ENCODE results near the gene CDH4. TPM values are rescaled to one million over a fixed set of nuclear protein-coding genes. Genes with fewer than 3 reads are reported as not detected.

The CDH4 gene
- total RNA-seq, 1 experiment from 2014 or later, result not detected

GRCh38 chr20:61949714-61950640 lies 697.9 kb downstream of the CDH4 start:
- Histone ChIP-seq H3K4me1 (replicated peaks; ENCODE audit: insufficient read depth) (no peaks in the 10 kb centered on the region), H3K9me3 (ENCODE audit: insufficient read depth, low read depth) (no peaks in the 10 kb centered on the region), H3K36me3 (ENCODE audit: low read depth) (no peaks in the 10 kb centered on the region), H4K20me1 (ENCODE audit: insufficient read depth) (no peaks in the 10 kb centered on the region), H3K4me3 (no peak overlapping the region), H3K4me2 (no peak overlapping the region), H3K79me2 (ENCODE audit: low read depth) (no peaks in the 10 kb centered on the region), H3K9me2 (ENCODE audit: insufficient read depth) (no peaks in the 10 kb centered on the region), H3K27ac (no peak overlapping the region), H2AFZ (no peak overlapping the region), H3F3A (ENCODE audit: insufficient read depth, low read depth) (no peaks in the 10 kb centered on the region), H3K27me3 (ENCODE audit: insufficient read depth, low read depth) (peaks cover 49% of the 10 kb centered on the region)
- ChIA-PET CTCF (no interaction called here), POLR2A (ENCODE audit: unreplicated experiment) (interaction anchor here (0.6 kb wide), 1 partner anchor 24 kb away, joined by 3 read pairs; no protein-coding TSS in a partner anchor)
- TF ChIP-seq CTCF (conservative IDR thresholded peaks at IDR 0.05) (no peak), EZH2 (IDR thresholded peaks at IDR 0.05; ENCODE audit: low read depth) (no peak)
- no peak for DNase-seq
- BruUV-seq (replicated peaks), result no TSS peak
- intact Hi-C loops (cut with micrococcal nuclease; ENCODE audit: unreplicated experiment), result no loop called here

- CTCF ChIA-PET, result no interaction called here
These were observed 698.6 kb downstream of the CDH4 start for GRCh38 chr20:61950641-61951071.

More at GRCh38 chr20:61950641-61951071, 698.6 kb downstream of the CDH4 start:
- Histone ChIP-seq H3K9me3 (ENCODE audit: insufficient read depth, low read depth) (no peaks in the 10 kb centered on the region), H3K79me2 (ENCODE audit: low read depth) (no peaks in the 10 kb centered on the region), H3K9me2 (ENCODE audit: insufficient read depth) (no peaks in the 10 kb centered on the region), H3K36me3 (ENCODE audit: low read depth) (no peaks in the 10 kb centered on the region), H3K27ac (no peak overlapping the region), H3F3A (ENCODE audit: insufficient read depth, low read depth) (no peaks in the 10 kb centered on the region), H3K4me3 (no peak overlapping the region), H3K4me2 (no peak overlapping the region), H2AFZ (no peak overlapping the region), H3K27me3 (ENCODE audit: insufficient read depth, low read depth) (peaks cover 56% of the 10 kb centered on the region), H4K20me1 (ENCODE audit: insufficient read depth) (no peaks in the 10 kb centered on the region), H3K4me1 (replicated peaks; ENCODE audit: insufficient read depth) (no peaks in the 10 kb centered on the region)
- DNase-seq, result no peak
- TF ChIP-seq EZH2 (IDR thresholded peaks at IDR 0.05; ENCODE audit: low read depth) (no peak), CTCF (conservative IDR thresholded peaks at IDR 0.05) (no peak)
- POLR2A ChIA-PET (ENCODE audit: unreplicated experiment), result no interaction called here
- no TSS peak for BruUV-seq (replicated peaks)
- intact Hi-C loops (cut with micrococcal nuclease; ENCODE audit: unreplicated experiment), result no loop called here
